HG03457 (cell line): ENCODE data around the gene UCKL1.
"Not testable (repeated sequence)": the region's sequence is repeated elsewhere in the genome, so short reads cannot be mapped to it uniquely, and the experiment has no call there.

Source experiments
- ATAC-seq: cut with Tn5 transposase; IDR thresholded peaks from one replicate; pipeline ENCODE4 v1.9.1; 2021; ENCODE audit warnings: moderate number of reproducible peaks; ENCODE audit not compliant: unreplicated experiment

Gene UCKL1

GRCh38 chr20:63929071-63929470 lies 27.1 kb downstream of the UCKL1 start:
- no peak for ATAC-seq

- ATAC-seq: no peak
Observed at GRCh38 chr20:63926298-63926697, 29.9 kb downstream of the UCKL1 start.

GRCh38 chr20:63924241-63924640 lies 32.0 kb downstream of the UCKL1 start:
- no peak for ATAC-seq

GRCh38 chr20:63923651-63924050 lies 32.6 kb downstream of the UCKL1 start:
- ATAC-seq: no peak

- ATAC-seq: no peak
Observed at GRCh38 chr20:63920226-63920625, 36.0 kb downstream of the UCKL1 start.

- no peak for ATAC-seq
Observed at GRCh38 chr20:63919130-63919529, 37.1 kb downstream of the UCKL1 start.

GRCh38 chr20:63917811-63918210 lies 38.4 kb downstream of the UCKL1 start:
- ATAC-seq: no peak

- not testable (repeated sequence) for ATAC-seq
Observed at GRCh38 chr20:63916371-63916939, 39.8 kb downstream of the UCKL1 start.

GRCh38 chr20:63915471-63915870 lies 40.7 kb downstream of the UCKL1 start:
- no peak for ATAC-seq

GRCh38 chr20:63913768-63914167 lies 42.4 kb downstream of the UCKL1 start:
- no peak for ATAC-seq

GRCh38 chr20:63911176-63911575 lies 45.0 kb downstream of the UCKL1 start:
- no peak for ATAC-seq

GRCh38 chr20:63908008-63908682 lies 48.1 kb downstream of the UCKL1 start:
- ATAC-seq: no peak

- no peak for ATAC-seq
Observed at GRCh38 chr20:63903796-63904561, 52.2 kb downstream of the UCKL1 start.

GRCh38 chr20:63900413-63900812 lies 55.8 kb downstream of the UCKL1 start:
- no peak for ATAC-seq

- ATAC-seq: no peak
Observed at GRCh38 chr20:63898882-63899558, 57.2 kb downstream of the UCKL1 start.

- ATAC-seq: no peak
Observed at GRCh38 chr20:63897978-63898561, 58.1 kb downstream of the UCKL1 start.

GRCh38 chr20:63896264-63897105 lies 59.7 kb downstream of the UCKL1 start:
- no peak for ATAC-seq

GRCh38 chr20:63895952-63896263 lies 60.3 kb downstream of the UCKL1 start:
- ATAC-seq: no peak

- no peak for ATAC-seq
Observed at GRCh38 chr20:63895202-63895951, 60.8 kb downstream of the UCKL1 start.
